Epithelial cell of esophagus (primary cell): ENCODE measurements around the gene RBPMS2.

ENCODE experiments used
- DNase-seq: peaks from one replicate; pipeline ENCODE4 v3.0.0; 2010; ENCODE audit warnings: low read depth
- H3K4me3 ChIP-seq: 2 replicates; pipeline ENCODE4 v1.5.1; 2011; ENCODE audit warnings: mild to moderate bottlenecking, low read length, control low read depth
- CTCF ChIP-seq: IDR thresholded peaks from 2 replicates; pipeline ENCODE4 v1.5.1; 2011; ENCODE audit warnings: low read depth, mild to moderate bottlenecking, low read length, control low read depth, inconsistent platforms; ENCODE audit not compliant: insufficient read depth; ENCODE audit errors: missing control alignments

RBPMS2 gene

GRCh38 chr15:64730151-64730550 is 45.2 kb downstream of the RBPMS2 start:
- no peak overlapping the region for H3K4me3 ChIP-seq
- no peak for TF ChIP-seq CTCF

GRCh38 chr15:64720188-64720587 is 55.2 kb downstream of the RBPMS2 start:
- no peak overlapping the region for H3K4me3 ChIP-seq
- no peak for TF ChIP-seq CTCF
- DNase-seq = no peak

More at GRCh38 chr15:64730151-64730550, 45.2 kb downstream of the RBPMS2 start:
- DNase-seq = no peak

GRCh38 chr15:64717735-64718495 is 57.5 kb downstream of the RBPMS2 start:
- no peak overlapping the region for H3K4me3 ChIP-seq
- no peak for DNase-seq
- no peak for TF ChIP-seq CTCF

GRCh38 chr15:64717130-64717529 is 58.3 kb downstream of the RBPMS2 start:
- no peak overlapping the region for H3K4me3 ChIP-seq
- no peak for TF ChIP-seq CTCF
- DNase-seq = no peak

GRCh38 chr15:64716452-64716851 is 58.9 kb downstream of the RBPMS2 start:
- H3K4me3 ChIP-seq = no peak overlapping the region
- no peak for TF ChIP-seq CTCF
- DNase-seq = no peak

- no peak for TF ChIP-seq CTCF
- H3K4me3 ChIP-seq = no peak overlapping the region
- DNase-seq = no peak
Measured at GRCh38 chr15:64713592-64713991, 61.8 kb downstream of the RBPMS2 start.

GRCh38 chr15:64712353-64712752 is 63.0 kb downstream of the RBPMS2 start:
- H3K4me3 ChIP-seq = no peak overlapping the region
- DNase-seq = no peak
- no peak for TF ChIP-seq CTCF
